ENCODE measurements around the gene B3GALT5. TPM values are rescaled to one million over a fixed set of nuclear protein-coding genes. Genes with fewer than 3 reads are reported as not detected.
A peak's percentile ranks its signal among the peaks of the same experiment; 100 is the strongest.

B3GALT5 gene
- total RNA-seq, 2 donors from 2014 or later = 2.5 to 6.1 TPM

DNA sequence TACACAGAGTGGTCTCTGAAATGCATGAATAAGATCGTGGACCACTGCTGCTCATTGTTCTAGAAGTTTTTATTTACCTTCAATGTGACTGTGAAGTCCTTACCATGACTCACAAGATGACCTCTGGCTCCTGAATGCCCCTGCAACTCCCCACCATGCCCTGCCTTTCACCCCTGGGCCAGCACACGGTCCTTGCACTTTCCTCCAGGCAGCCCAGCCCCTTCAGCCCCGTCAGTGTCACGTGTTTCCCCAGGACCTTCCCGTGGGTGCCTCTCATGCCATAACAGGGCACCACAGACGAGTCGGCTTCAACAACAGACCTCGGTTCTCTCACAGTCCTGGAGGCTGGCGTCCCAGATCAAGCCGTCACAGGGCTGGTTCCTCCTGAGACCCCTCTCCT lies 62.1 kb downstream of the B3GALT5 start:
- TF ChIP-seq, protein P1, sequence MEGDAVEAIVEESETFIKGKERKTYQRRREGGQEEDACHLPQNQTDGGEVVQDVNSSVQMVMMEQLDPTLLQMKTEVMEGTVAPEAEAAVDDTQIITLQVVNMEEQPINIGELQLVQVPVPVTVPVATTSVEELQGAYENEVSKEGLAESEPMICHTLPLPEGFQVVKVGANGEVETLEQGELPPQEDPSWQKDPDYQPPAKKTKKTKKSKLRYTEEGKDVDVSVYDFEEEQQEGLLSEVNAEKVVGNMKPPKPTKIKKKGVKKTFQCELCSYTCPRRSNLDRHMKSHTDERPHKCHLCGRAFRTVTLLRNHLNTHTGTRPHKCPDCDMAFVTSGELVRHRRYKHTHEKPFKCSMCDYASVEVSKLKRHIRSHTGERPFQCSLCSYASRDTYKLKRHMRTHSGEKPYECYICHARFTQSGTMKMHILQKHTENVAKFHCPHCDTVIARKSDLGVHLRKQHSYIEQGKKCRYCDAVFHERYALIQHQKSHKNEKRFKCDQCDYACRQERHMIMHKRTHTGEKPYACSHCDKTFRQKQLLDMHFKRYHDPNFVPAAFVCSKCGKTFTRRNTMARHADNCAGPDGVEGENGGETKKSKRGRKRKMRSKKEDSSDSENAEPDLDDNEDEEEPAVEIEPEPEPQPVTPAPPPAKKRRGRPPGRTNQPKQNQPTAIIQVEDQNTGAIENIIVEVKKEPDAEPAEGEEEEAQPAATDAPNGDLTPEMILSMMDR (conservative IDR thresholded peaks at IDR 0.05) = no peak
- no peak overlapping the region for H3K27ac ChIP-seq (ENCODE audit: low read depth, low read length)
- 84 to 85% methylated on average over 5 to 10 of the region's 10 CpGs for WGBS, 2 experiments (ENCODE audit: insufficient coverage in 1 of 2, insufficient read length in 1 of 2)
- H3K36me3 Mint-ChIP-seq (ENCODE audit: low read depth) = no peaks in the 10 kb centered on the region
- no peak for DNase-seq
- H3K9me3 ChIP-seq (ENCODE audit: control insufficient read depth, low read length) = peaks cover 5% of the 10 kb centered on the region
- H3K4me3 Mint-ChIP-seq = no peak overlapping the region
- H3K27me3 ChIP-seq (ENCODE audit: control insufficient read depth, insufficient read depth, low read length, poor library complexity, severe bottlenecking) = no peaks in the 10 kb centered on the region
- H3K27ac Mint-ChIP-seq = no peak overlapping the region
- no peaks in the 10 kb centered on the region for H3K4me1 Mint-ChIP-seq
- H3K9me3 Mint-ChIP-seq = peaks cover 5% of the 10 kb centered on the region
- H3K27me3 Mint-ChIP-seq (ENCODE audit: insufficient read depth) = no peaks in the 10 kb centered on the region
- no peaks in the 10 kb centered on the region for H3K4me1 ChIP-seq (ENCODE audit: control insufficient read depth, insufficient read depth, low read length)
- no peak overlapping the region for H3K4me3 ChIP-seq (ENCODE audit: low read length)
- no peak overlapping the region for H3K9ac ChIP-seq (ENCODE audit: extremely low read depth, low read length, poor library complexity, severe bottlenecking)
- H3K36me3 ChIP-seq (ENCODE audit: control insufficient read depth, insufficient read depth, low read length) = no peaks in the 10 kb centered on the region

DNA sequence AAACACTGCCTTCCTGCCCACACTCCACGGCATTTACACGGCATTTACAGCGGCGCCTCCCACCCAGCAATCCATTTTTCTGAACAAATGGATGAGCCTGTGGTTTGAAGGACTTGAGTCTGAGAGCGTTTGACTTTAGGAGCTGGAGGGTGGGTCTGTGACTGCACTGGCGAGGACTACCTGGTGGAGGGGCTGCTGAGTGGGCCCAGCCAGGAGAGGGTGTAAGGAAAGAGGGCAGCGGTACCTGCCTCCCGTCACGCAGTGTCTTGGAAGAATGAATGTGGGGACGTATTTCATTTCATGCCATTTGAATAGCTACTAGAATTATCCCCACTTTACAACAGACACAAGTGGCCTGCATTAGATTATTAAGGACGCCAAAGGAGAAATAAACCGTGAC lies 62.9 kb downstream of the B3GALT5 start:
- Mint-ChIP-seq H3K36me3 (ENCODE audit: low read depth) (no peaks in the 10 kb centered on the region), H3K9me3 (peaks cover 5% of the 10 kb centered on the region), H3K4me3 (no peak overlapping the region), H3K4me1 (no peaks in the 10 kb centered on the region), H3K27ac (no peak overlapping the region), H3K27me3 (ENCODE audit: insufficient read depth) (no peaks in the 10 kb centered on the region)
- 94 to 98% methylated on average over 11 to 12 of the region's 12 CpGs for WGBS, 2 experiments (ENCODE audit: insufficient coverage in 1 of 2, insufficient read length in 1 of 2)
- Histone ChIP-seq H3K36me3 (ENCODE audit: control insufficient read depth, insufficient read depth, low read length) (no peaks in the 10 kb centered on the region), H3K27ac (ENCODE audit: low read depth, low read length) (peak overlapping the region; percentile 81), H3K9me3 (ENCODE audit: control insufficient read depth, low read length) (peaks cover 5% of the 10 kb centered on the region), H3K27me3 (ENCODE audit: control insufficient read depth, insufficient read depth, low read length, poor library complexity, severe bottlenecking) (no peaks in the 10 kb centered on the region), H3K4me3 (ENCODE audit: low read length) (no peak overlapping the region), H3K4me1 (ENCODE audit: control insufficient read depth, insufficient read depth, low read length) (no peaks in the 10 kb centered on the region), H3K9ac (ENCODE audit: extremely low read depth, low read length, poor library complexity, severe bottlenecking) (no peak overlapping the region)
- TF ChIP-seq, protein P1 (conservative IDR thresholded peaks at IDR 0.05) = peak; percentile 59
- DNase-seq = peak; percentile 65

- no peaks in the 10 kb centered on the region for H3K36me3 Mint-ChIP-seq (ENCODE audit: low read depth)
- Histone ChIP-seq H3K9me3 (ENCODE audit: control insufficient read depth, low read length) (peaks cover 5% of the 10 kb centered on the region), H3K9ac (ENCODE audit: extremely low read depth, low read length, poor library complexity, severe bottlenecking) (no peak overlapping the region), H3K36me3 (ENCODE audit: control insufficient read depth, insufficient read depth, low read length) (no peaks in the 10 kb centered on the region), H3K4me3 (ENCODE audit: low read length) (no peak overlapping the region), H3K27me3 (ENCODE audit: control insufficient read depth, insufficient read depth, low read length, poor library complexity, severe bottlenecking) (no peaks in the 10 kb centered on the region), H3K4me1 (ENCODE audit: control insufficient read depth, insufficient read depth, low read length) (no peaks in the 10 kb centered on the region), H3K27ac (ENCODE audit: low read depth, low read length) (peak overlapping the region; percentile 81)
- TF ChIP-seq, protein P1 (conservative IDR thresholded peaks at IDR 0.05) = no peak
- H3K4me1 Mint-ChIP-seq = no peaks in the 10 kb centered on the region
- no peak overlapping the region for H3K4me3 Mint-ChIP-seq
- no peak for DNase-seq
- 80 to 82% methylated on average over 14 of the region's 14 CpGs for WGBS, 2 experiments (ENCODE audit: insufficient coverage in 1 of 2, insufficient read length in 1 of 2)
- H3K27ac Mint-ChIP-seq = no peak overlapping the region
- peaks cover 5% of the 10 kb centered on the region for H3K9me3 Mint-ChIP-seq
- no peaks in the 10 kb centered on the region for H3K27me3 Mint-ChIP-seq (ENCODE audit: insufficient read depth)
Measured at GRCh38 chr21:39675993-39676661, 63.4 kb downstream of the B3GALT5 start.

Data from endodermal cell (in vitro differentiated cells).